ENCODE results near the gene LCN9.

DNA sequence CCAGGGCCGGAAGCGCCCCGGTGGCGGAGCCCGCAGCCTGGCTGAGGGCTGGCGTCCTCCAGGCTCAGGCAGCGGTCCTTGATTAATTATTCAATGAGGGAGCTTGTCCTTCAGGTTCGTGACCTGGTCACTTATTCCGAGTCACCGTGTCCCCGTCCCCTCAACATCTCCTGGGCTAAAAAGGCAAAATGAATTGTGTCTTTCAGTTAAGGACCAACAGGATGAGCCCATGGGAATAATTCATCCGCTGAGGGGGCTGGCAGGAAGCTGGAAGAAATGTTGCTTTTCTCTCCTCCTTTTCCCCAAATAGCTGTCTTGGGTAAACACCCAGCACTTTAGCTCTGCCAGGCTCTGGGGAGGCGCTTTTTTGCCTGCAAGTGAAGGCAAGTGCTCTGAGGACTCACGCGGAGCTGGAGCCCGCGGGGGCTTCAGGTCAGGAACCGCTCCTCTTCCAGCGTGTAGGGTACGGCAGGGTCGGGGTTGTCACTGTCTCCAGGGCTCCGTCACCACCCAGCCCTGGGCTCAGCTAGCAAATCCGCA is 52.0 kb downstream of the LCN9 start:
- TF ChIP-seq, protein P1, sequence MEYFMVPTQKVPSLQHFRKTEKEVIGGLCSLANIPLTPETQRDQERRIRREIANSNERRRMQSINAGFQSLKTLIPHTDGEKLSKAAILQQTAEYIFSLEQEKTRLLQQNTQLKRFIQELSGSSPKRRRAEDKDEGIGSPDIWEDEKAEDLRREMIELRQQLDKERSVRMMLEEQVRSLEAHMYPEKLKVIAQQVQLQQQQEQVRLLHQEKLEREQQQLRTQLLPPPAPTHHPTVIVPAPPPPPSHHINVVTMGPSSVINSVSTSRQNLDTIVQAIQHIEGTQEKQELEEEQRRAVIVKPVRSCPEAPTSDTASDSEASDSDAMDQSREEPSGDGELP (IDR thresholded peaks at IDR 0.05; ENCODE audit: borderline replicate concordance, low read depth): no peak
- TF ChIP-seq SALL2 (CRISPR knock-in tag; IDR thresholded peaks at IDR 0.05) (no peak), RNF2 (conservative IDR thresholded peaks at IDR 0.05; ENCODE audit: low read depth) (no peak), ZNF570 (CRISPR knock-in tag; IDR thresholded peaks at IDR 0.05; ENCODE audit: borderline replicate concordance) (no peak), CTCF (CRISPR knock-in tag; IDR thresholded peaks at IDR 0.05) (no peak), CENPX (CRISPR knock-in tag; IDR thresholded peaks at IDR 0.05) (no peak), ZFP1 (CRISPR knock-in tag; IDR thresholded peaks at IDR 0.05) (no peak), SMC3 (IDR thresholded peaks at IDR 0.05; ENCODE audit: low read length) (no peak)
